Urothelium cell line (cell line): Measurements from ENCODE around the gene CCDC107.

ENCODE experiments used
- DNase-seq: peaks from one replicate; pipeline ENCODE4 v3.0.0; 2011; ENCODE audit warnings: low spot score, mixed read lengths
- FAIRE-seq: peaks from 2 replicates; lab custom pipeline; 2011; peaks lifted over from hg19 to GRCh38; lab: Jason Lieb, UNC

CCDC107 gene

GRCh38 chr9:35659340-35659739 is 1.2 kb downstream of the CCDC107 start:
- no peak for FAIRE-seq
- no peak for DNase-seq

DNA sequence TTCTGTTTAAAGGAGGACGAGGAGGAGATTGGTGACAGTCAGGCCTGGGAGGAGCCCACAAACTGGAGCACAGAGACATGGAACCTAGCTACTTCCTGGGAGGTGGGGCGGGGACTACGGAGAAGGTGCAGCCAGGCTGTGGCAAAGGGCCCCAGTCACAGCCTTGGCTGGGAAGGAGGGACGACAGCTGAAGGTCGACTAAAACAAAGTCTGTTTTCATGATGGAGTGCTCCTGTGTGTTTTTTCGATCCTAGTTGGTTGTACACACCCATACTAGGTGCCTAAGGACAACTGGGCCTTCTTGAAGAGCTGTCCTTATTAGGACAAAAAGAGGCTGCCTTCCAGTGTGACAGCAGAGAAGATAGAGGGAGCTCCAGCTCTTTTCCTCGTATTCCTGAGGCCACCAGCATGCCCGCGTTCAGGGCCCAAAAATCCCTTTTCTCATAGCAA is 2.9 kb downstream of the CCDC107 start:
- FAIRE-seq (no peak), DNase-seq (no peak)

- FAIRE-seq (no peak), DNase-seq (no peak)
Measured at GRCh38 chr9:35661756-35662350, 3.8 kb downstream of the CCDC107 start.

GRCh38 chr9:35662437-35662836 is 4.3 kb downstream of the CCDC107 start:
- DNase-seq, result no peak
- no peak for FAIRE-seq

GRCh38 chr9:35664531-35665470 is 6.7 kb downstream of the CCDC107 start, which contains the start of gene ARHGEF39:
Gene ARHGEF39 (minus strand): TSS chr9:35665195. CDS start chr9:35665169, 26 bp downstream.
- FAIRE-seq, result peak; percentile 83
- peak; percentile 97 for DNase-seq

DNA sequence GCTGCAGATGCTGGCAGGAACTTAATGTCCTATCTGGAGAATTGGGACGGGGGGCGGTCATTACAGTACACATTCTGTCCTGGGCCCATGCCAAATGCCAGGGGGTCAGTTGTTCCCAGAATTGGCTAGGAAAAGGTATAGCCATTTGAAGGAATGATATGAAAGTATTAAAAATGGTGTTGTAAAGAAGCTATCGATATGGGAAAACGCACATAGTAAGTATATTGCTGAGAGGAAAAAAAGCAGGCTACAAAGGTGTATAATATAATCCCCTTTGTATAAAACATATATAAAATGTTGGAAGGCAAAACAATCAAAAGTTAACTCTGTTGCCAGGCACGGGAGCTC is 7.4 kb downstream of the CCDC107 start:
- FAIRE-seq, result peak; percentile 5
- no peak for DNase-seq

GRCh38 chr9:35666045-35666444 is 8.0 kb downstream of the CCDC107 start:
- no peak for FAIRE-seq
- no peak for DNase-seq

DNA sequence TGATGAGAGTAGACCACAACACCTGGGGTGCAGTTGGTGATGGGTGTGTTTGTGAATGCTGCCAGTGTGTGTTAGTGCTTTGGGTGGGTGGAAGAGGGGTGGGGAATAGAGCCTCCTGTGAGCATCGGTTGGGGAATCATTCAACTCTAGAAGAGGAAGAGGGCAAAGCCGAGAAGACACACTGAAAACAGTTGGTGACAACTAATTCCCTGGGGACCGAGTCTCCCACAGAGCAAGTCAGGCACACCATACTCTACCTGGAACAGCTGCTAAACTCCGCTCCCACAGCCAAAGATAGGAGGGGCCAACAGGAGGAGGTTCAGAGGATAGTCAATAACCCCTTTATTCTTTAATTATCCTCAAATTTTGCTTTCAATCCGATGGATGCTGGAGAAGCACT is 8.5 kb downstream of the CCDC107 start:
- no peak for DNase-seq
- FAIRE-seq, result no peak

DNA sequence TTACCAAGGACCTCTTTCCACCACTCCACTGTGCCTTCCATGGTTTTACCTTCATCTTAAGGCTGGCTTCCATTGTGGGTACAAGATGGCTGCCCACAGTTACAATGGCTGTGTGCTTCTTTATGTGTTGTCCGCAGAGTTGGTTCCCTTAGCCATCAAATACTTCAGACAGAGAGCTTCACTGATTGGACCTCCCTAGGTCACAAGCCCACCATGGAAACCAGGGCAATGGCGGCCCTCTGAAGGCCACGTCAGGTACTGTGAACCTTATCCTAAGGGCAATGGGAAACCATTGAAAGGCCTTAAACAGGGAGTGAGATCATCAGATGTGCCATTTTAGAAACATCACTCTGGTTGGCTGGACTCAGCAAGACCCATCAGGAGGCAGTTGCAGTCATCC is 9.8 kb downstream of the CCDC107 start:
- DNase-seq (no peak), FAIRE-seq (no peak)

DNA sequence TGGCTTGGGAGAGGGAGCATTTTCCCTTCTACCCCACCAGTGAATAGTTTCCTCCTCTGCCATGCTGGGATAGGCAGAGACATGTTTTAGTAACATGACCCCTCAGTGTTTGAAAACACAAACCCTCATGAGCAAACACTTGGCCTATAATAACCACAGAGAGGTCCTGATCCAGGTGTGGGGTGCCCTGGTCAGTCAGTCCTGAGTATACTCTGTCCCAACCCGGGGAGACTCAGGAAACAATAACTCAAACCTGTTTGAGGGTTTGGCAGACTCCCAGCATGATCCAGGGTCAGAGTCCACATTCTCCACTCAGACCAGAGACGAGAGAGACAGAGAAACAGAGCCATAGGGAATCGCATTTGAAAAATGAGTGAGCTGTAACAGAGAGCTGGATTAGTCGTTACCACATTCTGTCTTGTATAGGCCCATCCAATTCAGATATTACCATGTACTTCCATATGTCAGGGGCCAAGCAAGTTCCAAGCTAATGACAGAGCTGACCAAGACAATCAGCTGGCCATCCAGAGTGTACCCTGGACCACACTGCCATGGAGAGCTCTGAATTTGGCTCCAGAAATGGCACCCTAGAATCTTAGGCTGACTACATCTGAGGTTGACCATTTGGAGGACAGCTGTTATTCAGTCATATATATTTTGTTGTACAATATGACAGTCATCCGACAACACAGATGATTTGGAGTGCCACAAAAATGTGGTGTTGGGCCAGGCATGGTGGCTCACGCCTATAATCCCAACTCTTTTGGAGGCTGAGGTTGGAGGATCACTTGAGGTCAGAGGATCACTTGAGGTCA is 11.4 kb downstream of the CCDC107 start:
- DNase-seq (no peak), FAIRE-seq (no peak)

GRCh38 chr9:35673132-35674024 is 15.3 kb downstream of the CCDC107 start, which contains the start of gene CA9:
Gene CA9 (plus strand): TSS chr9:35673928. CDS start chr9:35673960, 32 bp downstream.
- FAIRE-seq, result no peak
- peak; percentile 44 for DNase-seq

DNA sequence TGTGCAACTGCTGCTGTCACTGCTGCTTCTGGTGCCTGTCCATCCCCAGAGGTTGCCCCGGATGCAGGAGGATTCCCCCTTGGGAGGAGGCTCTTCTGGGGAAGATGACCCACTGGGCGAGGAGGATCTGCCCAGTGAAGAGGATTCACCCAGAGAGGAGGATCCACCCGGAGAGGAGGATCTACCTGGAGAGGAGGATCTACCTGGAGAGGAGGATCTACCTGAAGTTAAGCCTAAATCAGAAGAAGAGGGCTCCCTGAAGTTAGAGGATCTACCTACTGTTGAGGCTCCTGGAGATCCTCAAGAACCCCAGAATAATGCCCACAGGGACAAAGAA is 15.9 kb downstream of the CCDC107 start:
- DNase-seq (no peak), FAIRE-seq (no peak)

- FAIRE-seq (no peak), DNase-seq (no peak)
Measured at GRCh38 chr9:35675204-35675603, 17.1 kb downstream of the CCDC107 start.

GRCh38 chr9:35675732-35676392 is 17.8 kb downstream of the CCDC107 start:
- no peak for FAIRE-seq

DNA sequence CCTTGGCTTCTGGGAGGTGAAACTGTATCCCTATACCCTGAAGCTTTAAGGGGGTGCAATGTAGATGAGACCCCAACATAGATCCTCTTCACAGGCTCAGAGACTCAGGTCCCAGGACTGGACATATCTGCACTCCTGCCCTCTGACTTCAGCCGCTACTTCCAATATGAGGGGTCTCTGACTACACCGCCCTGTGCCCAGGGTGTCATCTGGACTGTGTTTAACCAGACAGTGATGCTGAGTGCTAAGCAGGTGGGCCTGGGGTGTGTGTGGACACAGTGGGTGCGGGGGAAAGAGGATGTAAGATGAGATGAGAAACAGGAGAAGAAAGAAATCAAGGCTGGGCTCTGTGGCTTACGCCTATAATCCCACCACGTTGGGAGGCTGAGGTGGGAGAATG is 21.0 kb downstream of the CCDC107 start:
- FAIRE-seq (no peak), DNase-seq (no peak)

More at GRCh38 chr9:35675732-35676392, 17.8 kb downstream of the CCDC107 start:
- no peak for DNase-seq

- DNase-seq, result no peak
- FAIRE-seq, result peak; percentile 73
Measured at GRCh38 chr9:35679766-35680330, 21.8 kb downstream of the CCDC107 start.

GRCh38 chr9:35680331-35681105 is 22.4 kb downstream of the CCDC107 start:
- no peak for DNase-seq
- FAIRE-seq, result peak; percentile 68

DNA sequence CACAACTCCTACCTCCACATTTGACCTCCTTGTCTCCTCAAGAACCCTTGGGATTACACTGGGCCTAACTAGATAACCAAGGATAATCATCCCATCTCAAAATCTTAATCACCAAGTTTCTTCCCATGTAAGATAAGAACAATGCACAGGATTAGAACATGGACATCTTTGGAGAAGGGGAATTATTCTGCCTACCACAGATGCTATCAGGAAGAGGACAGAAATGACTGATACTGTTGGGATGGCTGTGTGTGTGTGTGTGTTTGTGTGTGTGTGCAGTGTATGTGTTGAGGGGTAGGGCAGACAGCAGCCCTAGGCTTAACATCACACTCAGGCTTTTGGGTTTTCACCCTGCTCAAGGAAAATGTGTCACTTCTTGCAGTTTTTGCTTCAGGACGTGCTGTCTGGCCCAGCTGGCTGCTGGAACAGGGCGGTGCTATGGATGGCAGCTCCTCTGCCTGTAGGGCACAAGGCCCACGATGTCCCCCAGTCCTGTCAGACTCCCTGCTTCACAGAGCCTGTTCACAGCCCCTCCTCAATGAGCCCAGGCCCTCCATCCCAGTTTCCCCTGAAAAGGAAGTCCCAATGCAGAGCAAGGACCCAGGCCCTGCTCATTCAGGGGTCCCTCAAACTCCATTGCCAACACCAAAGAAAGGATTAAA is 23.4 kb downstream of the CCDC107 start:
- FAIRE-seq (peak; percentile 9), DNase-seq (no peak)
